Measurements from ENCODE around the gene FNTB. TPM values are rescaled to one million over a fixed set of nuclear protein-coding genes. Genes with fewer than 3 reads are reported as not detected.

The FNTB gene
- total RNA-seq, 1 experiment from 2014 or later: 20.7 TPM

GRCh38 chr14:65095633-65096205 is 109.0 kb downstream of the FNTB start:
- H2BK20ac ChIP-seq (ENCODE audit: low read depth, low read length, poor library complexity, severe bottlenecking): no peak overlapping the region
- H4K5ac ChIP-seq (ENCODE audit: insufficient read length, low read depth, low read length): no peak overlapping the region
- no peak overlapping the region for H4K8ac ChIP-seq (replicated peaks; ENCODE audit: insufficient read length, low read depth, low read length)
- H2BK5ac ChIP-seq (ENCODE audit: insufficient read length, low read length): no peak overlapping the region
- peaks cover 9% of the 10 kb centered on the region for H3K79me1 ChIP-seq (ENCODE audit: insufficient read depth, low read depth, low read length, poor library complexity, severe bottlenecking)
- H2BK15ac ChIP-seq (ENCODE audit: low read depth, low read length): no peak overlapping the region
- no peaks in the 10 kb centered on the region for H3K27me3 ChIP-seq (ENCODE audit: insufficient read depth, low read length)
- Mint-ChIP-seq H3K36me3 (ENCODE audit: insufficient read depth in 1 of 3, low read depth in 3 of 3) (peaks cover 33 to 64% (median 43%) of the 10 kb centered on the region in 3 experiments), H3K9me3 (no peaks in the 10 kb centered on the region), H3K27ac (no peak overlapping the region; a peak in 1 of 7 replicates), H3K4me3 (no peak overlapping the region), H3K27me3 (ENCODE audit: low read depth) (no peaks in the 10 kb centered on the region), H3K4me1 (peaks cover 27 to 33% of the 10 kb centered on the region in 2 experiments)
- H3K4me1 ChIP-seq (ENCODE audit: insufficient read depth, low read length): peaks cover 2% of the 10 kb centered on the region; the same call in 1 of the 2 replicates
- H2AFZ ChIP-seq (ENCODE audit: low read length): no peak overlapping the region
- H3K18ac ChIP-seq (ENCODE audit: insufficient read length, low read depth, low read length): no peak overlapping the region
- H2BK12ac ChIP-seq (ENCODE audit: insufficient read length, low read depth, low read length): no peak overlapping the region
- H3T11ph ChIP-seq (ENCODE audit: low read length): no peak overlapping the region
- no peaks in the 10 kb centered on the region for H3K9me3 ChIP-seq (ENCODE audit: control insufficient read depth, low read depth, low read length)
- H3K23ac ChIP-seq (ENCODE audit: insufficient read length, low read depth, low read length): no peak overlapping the region
- no peak for DNase-seq
- no peak overlapping the region for H3K14ac ChIP-seq (ENCODE audit: insufficient read depth, low read length)
- no peak overlapping the region for H3K27ac ChIP-seq (ENCODE audit: insufficient read length, low read depth, low read length)
- H3K23me2 ChIP-seq (ENCODE audit: insufficient read length, low read depth, low read length, poor library complexity, severe bottlenecking): no peaks in the 10 kb centered on the region
- H4K20me1 ChIP-seq (ENCODE audit: control insufficient read depth, insufficient read depth, insufficient read length): no peaks in the 10 kb centered on the region
- peaks cover 2% of the 10 kb centered on the region; the same call in 1 of the 2 replicates for H3K79me2 ChIP-seq (ENCODE audit: insufficient read depth, low read length)
- no peak overlapping the region for H3K4me2 ChIP-seq (ENCODE audit: insufficient read depth, insufficient read length, low read length)
- no peak overlapping the region for H2AK5ac ChIP-seq (ENCODE audit: insufficient read length, low read length)
- no peak overlapping the region for H4K91ac ChIP-seq (ENCODE audit: insufficient read length, low read depth, low read length)
- TF ChIP-seq CTCF (conservative IDR thresholded peaks at IDR 0.05): no peak
- H3K4ac ChIP-seq (ENCODE audit: low read depth, low read length): no peak overlapping the region
- no peak overlapping the region for H3K56ac ChIP-seq (ENCODE audit: insufficient read length, low read depth, low read length)
- H2BK120ac ChIP-seq (ENCODE audit: low read depth, low read length, poor library complexity, severe bottlenecking): no peak overlapping the region
- no peak overlapping the region for H3K9ac ChIP-seq (ENCODE audit: extremely low read depth, insufficient read length, low read length)
- no CpG with 5 or more reads among the region's 3 CpGs for WGBS (ENCODE audit: extremely low coverage, insufficient read length, low lambda C conversion rate)

Measured in H9 (cell line).